H1 (cell line): ENCODE measurements around the gene SSTR5. TPM values are rescaled to one million over a fixed set of nuclear protein-coding genes. Genes with fewer than 3 reads are reported as not detected.

Experiments used
- CHD7 ChIP-seq: fragments of 300-600 bp; sonication (generic); IDR thresholded peaks from 2 replicates; pipeline ENCODE4 v1.7.1; 2012; ENCODE audit warnings: low read length, moderate library complexity, mild to moderate bottlenecking, inconsistent platforms; ENCODE audit not compliant: insufficient replicate concordance
- CTBP2 ChIP-seq: IDR thresholded peaks from 2 replicates; pipeline ENCODE4 v1.7.0; 2011; ENCODE audit warnings: borderline replicate concordance, mild to moderate bottlenecking, moderate library complexity, mixed read lengths, low read length; ENCODE audit not compliant: insufficient read depth, insufficient read length
- FOSL1 ChIP-seq: IDR thresholded peaks from 2 replicates; pipeline ENCODE4 v1.6.1; 2011; ENCODE audit warnings: mild to moderate bottlenecking, low read depth, low read length, moderate library complexity; ENCODE audit not compliant: insufficient read depth
- KDM4A ChIP-seq: IDR thresholded peaks from one replicate; pipeline ENCODE4 v1.7.1; 2012; ENCODE audit warnings: low read depth, mild to moderate bottlenecking, moderate library complexity, low read length, inconsistent platforms; ENCODE audit not compliant: severe bottlenecking
- MAFK ChIP-seq: IDR thresholded peaks from 2 replicates; pipeline ENCODE4 v1.6.1; 2012; ENCODE audit warnings: low read depth, mild to moderate bottlenecking, improper control_type of control experiment, low read length
- PHF8 ChIP-seq: fragments of 200-600 bp; sonication (generic); conservative IDR thresholded peaks from 2 replicates; pipeline ENCODE4 v1.7.1; 2012; ENCODE audit warnings: low read depth, mild to moderate bottlenecking, inconsistent platforms, low read length, moderate library complexity
- POU5F1 ChIP-seq: IDR thresholded peaks from 2 replicates; pipeline ENCODE4 v1.6.1; 2011; ENCODE audit warnings: low read depth, mild to moderate bottlenecking, low read length, moderate library complexity
- RFX5 ChIP-seq: IDR thresholded peaks from 2 replicates; pipeline ENCODE4 v1.6.1; 2011; ENCODE audit warnings: low read depth, low read length, improper control_type of control experiment, borderline replicate concordance
- SRF ChIP-seq: IDR thresholded peaks from 2 replicates; pipeline ENCODE4 v1.6.1; 2011; ENCODE audit warnings: mild to moderate bottlenecking, low read depth, low read length, moderate library complexity
- ZNF274 ChIP-seq: IDR thresholded peaks from 2 replicates; pipeline ENCODE4 v1.7.0; 2012; ENCODE audit warnings: low read length, borderline replicate concordance; ENCODE audit errors: extremely low read depth
- polyA plus RNA-seq, 7 experiments: library from polyadenylated mRNA; depleted of rRNA in 3 of 7; stranded (reverse) in 5 of 7; unstranded in 2 of 7; fragments of >200 nt in 5 of 7; fragments of 200-250 nt in 2 of 7; gene quantifications; 1 replicate in 5 of 7; 2 replicates in 1 of 7; 4 replicates in 1 of 7; pipeline versions ENCODE4 v1.2.1 to v1.2.3, GENCODE V29; 2011 to 2013; ENCODE audit warnings: missing spikeins in 2 of 7, mixed read lengths in 2 of 7
- total RNA-seq: library from RNA; stranded (reverse); fragmentation: NEBNext Ultra II Directional; extraction: Animal tissue kit (Norgen Biotek cat#: 25700); gene quantifications from 2 replicates; pipeline ENCODE4 v1.2.1, GENCODE V29; 2021

SSTR5 gene
- total and polyA plus RNA-seq, 2 of the 8 experiments (the other 6 are each of a cell fraction or from before 2014, with no cell fraction given) = 0.56 to 0.60 TPM

GRCh38 chr16:1126586-1126985 is 54.0 kb downstream of the SSTR5 start (continued):
- TF ChIP-seq CHD7 (no peak), ZNF274 (no peak), CTBP2 (no peak), FOSL1 (no peak), PHF8 (no peak), KDM4A (no peak), POU5F1 (no peak), RFX5 (no peak), MAFK (no peak), SRF (no peak)
